ENCODE measurements around the gene ACTG2.

The ACTG2 gene

DNA sequence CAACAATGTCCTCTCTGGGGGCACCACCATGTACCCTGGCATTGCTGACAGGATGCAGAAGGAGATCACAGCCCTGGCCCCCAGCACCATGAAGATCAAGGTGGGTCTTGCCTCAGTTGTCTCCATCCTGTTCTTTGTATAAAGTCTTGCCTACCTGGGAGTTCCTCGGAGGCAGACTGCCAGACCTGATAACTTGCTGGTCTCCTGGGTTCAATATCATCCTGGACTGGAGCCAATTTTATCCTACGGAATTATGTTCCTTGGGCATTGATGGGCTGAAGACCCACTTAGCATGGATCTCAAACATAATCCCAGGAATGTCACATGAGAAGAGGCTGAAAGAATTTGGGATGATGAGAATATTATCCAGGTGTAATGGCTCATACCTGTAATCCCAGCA, 23.9 kb downstream of the ACTG2 start:
- DNase-seq (ENCODE audit: extremely low read depth, low read depth), result no peak
- TF ChIP-seq, protein P1, sequence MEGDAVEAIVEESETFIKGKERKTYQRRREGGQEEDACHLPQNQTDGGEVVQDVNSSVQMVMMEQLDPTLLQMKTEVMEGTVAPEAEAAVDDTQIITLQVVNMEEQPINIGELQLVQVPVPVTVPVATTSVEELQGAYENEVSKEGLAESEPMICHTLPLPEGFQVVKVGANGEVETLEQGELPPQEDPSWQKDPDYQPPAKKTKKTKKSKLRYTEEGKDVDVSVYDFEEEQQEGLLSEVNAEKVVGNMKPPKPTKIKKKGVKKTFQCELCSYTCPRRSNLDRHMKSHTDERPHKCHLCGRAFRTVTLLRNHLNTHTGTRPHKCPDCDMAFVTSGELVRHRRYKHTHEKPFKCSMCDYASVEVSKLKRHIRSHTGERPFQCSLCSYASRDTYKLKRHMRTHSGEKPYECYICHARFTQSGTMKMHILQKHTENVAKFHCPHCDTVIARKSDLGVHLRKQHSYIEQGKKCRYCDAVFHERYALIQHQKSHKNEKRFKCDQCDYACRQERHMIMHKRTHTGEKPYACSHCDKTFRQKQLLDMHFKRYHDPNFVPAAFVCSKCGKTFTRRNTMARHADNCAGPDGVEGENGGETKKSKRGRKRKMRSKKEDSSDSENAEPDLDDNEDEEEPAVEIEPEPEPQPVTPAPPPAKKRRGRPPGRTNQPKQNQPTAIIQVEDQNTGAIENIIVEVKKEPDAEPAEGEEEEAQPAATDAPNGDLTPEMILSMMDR (IDR thresholded peaks at IDR 0.05; ENCODE audit: low read depth, low read length), result no peak

DNA sequence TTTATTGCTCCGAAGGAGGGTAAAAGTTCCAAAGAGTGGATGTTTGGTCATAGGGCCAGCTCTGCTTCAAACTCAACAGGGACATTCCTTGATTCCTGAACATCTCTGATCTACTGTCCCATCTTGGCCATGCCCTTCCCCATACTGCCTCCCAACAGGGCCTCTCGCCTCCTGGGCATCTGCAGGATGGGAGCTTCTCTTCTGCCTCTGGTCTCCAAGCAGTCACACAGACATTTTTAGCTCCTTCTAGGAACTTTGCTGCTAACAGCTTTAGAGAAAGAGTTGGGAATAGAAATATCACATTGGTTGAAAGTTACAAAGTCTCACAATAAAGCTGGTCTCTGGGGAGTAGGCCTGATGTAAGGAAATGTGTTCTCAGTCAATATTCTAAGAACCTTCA, 24.5 kb downstream of the ACTG2 start:
- no peak for DNase-seq (ENCODE audit: extremely low read depth, low read depth)
- TF ChIP-seq, protein P1 (IDR thresholded peaks at IDR 0.05; ENCODE audit: low read depth, low read length), result no peak

DNA sequence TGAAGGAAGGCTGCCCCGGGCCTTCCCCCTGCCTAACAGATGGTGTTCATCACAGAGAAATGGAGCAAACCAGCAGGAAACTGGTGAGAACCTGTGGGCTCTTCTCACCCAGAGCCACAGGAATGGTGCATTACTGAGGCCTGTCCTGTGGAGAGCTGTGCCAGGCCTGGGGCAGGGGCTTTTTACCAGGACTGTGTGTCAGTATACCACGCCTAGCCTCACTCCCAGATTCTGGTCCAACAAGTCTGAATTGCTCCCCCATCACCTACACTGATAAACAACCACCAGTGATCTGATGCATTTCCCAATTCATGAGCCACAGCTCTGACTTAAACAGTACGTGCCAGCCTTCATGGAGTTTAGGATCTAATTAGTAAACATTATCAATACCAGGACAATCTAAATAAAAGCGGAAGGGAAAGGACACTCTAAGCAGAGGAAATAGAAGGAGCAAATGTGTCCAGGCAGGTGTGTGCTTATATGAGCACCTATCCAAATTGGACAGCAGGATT, 24.9 kb downstream of the ACTG2 start:
- DNase-seq (ENCODE audit: extremely low read depth, low read depth), result no peak
- TF ChIP-seq, protein P1 (IDR thresholded peaks at IDR 0.05; ENCODE audit: low read depth, low read length), result no peak

DNA sequence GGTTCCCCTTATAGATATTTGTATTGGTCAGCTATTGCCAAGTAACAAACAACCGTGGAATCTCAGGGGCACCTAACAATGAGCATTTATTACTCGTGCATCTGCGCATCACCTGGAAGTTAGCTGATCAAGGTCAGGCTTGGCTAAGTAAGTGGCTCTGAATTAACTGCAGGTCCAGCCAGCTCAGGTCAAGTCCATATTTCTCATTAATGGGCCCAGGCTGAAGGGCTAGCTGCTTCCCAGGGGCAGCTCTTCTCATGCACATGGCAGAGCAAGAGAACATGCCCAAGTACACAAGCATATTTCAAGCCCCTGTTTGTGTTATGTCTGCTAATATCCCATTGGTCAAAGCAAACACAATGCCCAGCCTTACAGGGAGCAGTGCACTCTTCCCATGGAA, 26.0 kb downstream of the ACTG2 start:
- TF ChIP-seq, protein P1 (IDR thresholded peaks at IDR 0.05; ENCODE audit: low read depth, low read length), result no peak
- no peak for DNase-seq (ENCODE audit: extremely low read depth, low read depth)

DNA sequence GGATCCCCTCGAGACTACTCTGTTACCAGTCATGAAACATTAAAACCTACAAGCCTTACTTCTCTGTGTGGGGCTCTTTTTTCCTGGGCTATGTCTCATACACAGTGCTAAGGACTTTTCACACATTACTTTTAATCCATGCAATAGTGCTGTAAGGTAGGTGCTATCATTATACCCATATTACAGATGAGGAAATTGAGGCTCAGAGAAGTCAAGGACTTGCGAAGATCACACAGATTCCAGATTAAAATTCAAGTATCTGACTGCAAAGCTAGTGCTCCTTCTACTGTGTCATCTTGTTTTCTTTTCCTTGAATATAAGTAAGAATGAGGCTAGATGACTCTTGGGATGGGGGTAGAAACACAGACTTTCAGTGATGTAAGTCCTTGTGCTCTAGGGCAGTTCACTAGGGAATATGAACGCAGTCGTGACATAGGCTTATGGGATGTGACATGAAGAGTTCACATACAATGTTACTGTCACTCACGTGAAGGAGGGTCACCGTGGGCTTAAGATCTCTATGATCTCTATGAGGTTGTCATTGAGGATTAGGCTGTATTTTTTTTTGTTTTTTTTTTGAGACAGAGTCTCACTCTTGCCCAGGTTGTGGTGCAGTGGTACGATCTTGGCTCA, 26.9 kb downstream of the ACTG2 start:
- no peak for DNase-seq (ENCODE audit: extremely low read depth, low read depth)
- TF ChIP-seq, protein P1 (IDR thresholded peaks at IDR 0.05; ENCODE audit: low read depth, low read length), result no peak

DNA sequence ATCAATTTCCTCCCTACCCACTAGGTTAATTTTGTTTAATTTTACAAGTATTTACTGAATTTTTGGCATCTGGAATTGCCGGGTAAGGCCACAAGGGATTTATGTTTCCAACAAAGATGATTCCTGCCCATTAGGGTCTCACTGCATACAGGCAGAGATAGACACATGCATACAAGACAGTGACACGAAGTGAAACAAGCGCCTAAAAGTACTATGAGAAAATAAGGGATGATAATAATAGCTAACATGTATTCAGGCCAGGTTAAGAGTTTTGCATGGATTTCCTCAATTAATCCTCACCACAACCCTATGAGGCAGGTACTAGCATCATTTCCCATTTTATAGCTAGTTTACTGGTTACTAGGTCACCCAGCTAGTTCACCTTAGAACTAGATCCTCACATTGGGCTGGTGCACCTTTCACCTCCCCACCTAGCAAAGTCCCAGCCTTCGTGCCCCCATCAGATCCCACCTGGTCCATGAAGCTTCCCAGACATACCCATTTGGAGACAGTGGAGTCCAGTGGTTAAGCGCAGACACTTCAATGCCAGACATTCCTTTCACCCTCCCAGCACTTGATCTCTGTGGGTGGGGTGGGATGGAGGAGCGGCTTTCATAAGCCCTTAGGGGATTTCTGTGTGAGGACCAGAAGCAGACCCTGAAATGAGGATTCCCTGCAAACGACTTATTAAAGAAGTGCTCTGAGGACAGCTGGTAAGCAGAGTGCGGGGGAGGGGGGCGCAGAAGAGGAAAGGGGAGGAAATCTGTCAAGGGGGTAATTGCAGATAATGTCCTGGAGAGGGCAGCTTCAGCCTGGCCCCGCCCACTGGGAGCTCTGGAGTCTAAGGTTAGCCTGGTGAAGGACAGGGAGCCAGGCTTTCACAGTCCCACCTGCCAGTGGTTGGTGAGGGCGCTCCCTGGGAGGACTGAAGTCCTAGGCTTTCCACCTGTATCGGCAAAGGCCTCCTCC, 28.1 kb downstream of the ACTG2 start:
- TF ChIP-seq, protein P1 (IDR thresholded peaks at IDR 0.05; ENCODE audit: low read depth, low read length), result peak; percentile 14
- DNase-seq (ENCODE audit: extremely low read depth, low read depth), result no peak

DNA sequence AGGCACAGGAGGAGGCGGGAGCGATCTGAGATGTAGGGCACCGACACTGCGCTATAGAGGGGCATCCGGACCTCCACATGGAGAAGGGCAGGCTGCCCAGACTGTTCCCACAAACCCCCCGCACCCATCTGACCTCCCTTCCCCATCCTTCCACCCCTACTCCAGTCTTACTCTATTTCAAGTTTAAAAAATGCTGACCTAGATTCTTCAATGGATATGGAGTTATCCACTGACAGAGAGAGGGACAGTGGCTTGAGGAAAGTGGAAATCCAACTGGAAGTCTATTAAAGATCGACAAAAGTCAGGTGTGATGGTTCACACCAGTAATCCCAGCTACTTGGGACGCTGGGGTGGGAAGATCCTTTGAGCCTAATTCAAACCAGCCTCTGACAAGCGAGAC, 28.8 kb downstream of the ACTG2 start:
- TF ChIP-seq, protein P1 (IDR thresholded peaks at IDR 0.05; ENCODE audit: low read depth, low read length), result no peak
- DNase-seq (ENCODE audit: extremely low read depth, low read depth), result no peak
